ENCODE results near the gene NNMT. TPM values are rescaled to one million over a fixed set of nuclear protein-coding genes. Genes with fewer than 3 reads are reported as not detected.

Gene NNMT
- total RNA-seq, 1 donor from 2014 or later, result 394 TPM

- peaks cover 4% of the 10 kb centered on the region for H4K20me1 ChIP-seq (ENCODE audit: insufficient read depth, low read length)
- H3K9me3 Mint-ChIP-seq (ENCODE audit: unreplicated experiment), result no peaks in the 10 kb centered on the region
- no peak overlapping the region for H3K27ac Mint-ChIP-seq (ENCODE audit: unreplicated experiment)
- no peaks in the 10 kb centered on the region for H3K36me3 Mint-ChIP-seq (ENCODE audit: low read depth, unreplicated experiment)
- H3K4me1 ChIP-seq (ENCODE audit: insufficient read depth, low read length), result no peaks in the 10 kb centered on the region
- no peak overlapping the region for H3K9ac ChIP-seq (ENCODE audit: low read length)
- no peaks in the 10 kb centered on the region for H3K9me3 ChIP-seq (ENCODE audit: insufficient read depth, low read depth, low read length)
- H3K4me3 ChIP-seq (ENCODE audit: insufficient read depth, low read depth, low read length), result no peak overlapping the region
- H2AFZ ChIP-seq (ENCODE audit: low read depth, low read length), result no peak overlapping the region
- TF ChIP-seq EZH2 (IDR thresholded peaks at IDR 0.05; ENCODE audit: insufficient read depth, low read length) (no peak), CTCF (IDR thresholded peaks at IDR 0.05; ENCODE audit: insufficient read depth, low read depth, low read length) (no peak)
- no peaks in the 10 kb centered on the region for H3K79me2 ChIP-seq (ENCODE audit: insufficient read depth, low read length)
- no peak overlapping the region for H3K4me2 ChIP-seq (ENCODE audit: low read length)
- no peak overlapping the region for H3K4me3 Mint-ChIP-seq (ENCODE audit: unreplicated experiment)
- no peak for DNase-seq (ENCODE audit: low read depth)
- no peaks in the 10 kb centered on the region for H3K4me1 Mint-ChIP-seq (ENCODE audit: low read depth, unreplicated experiment)
- H3K36me3 ChIP-seq (ENCODE audit: insufficient read depth, low read length), result no peaks in the 10 kb centered on the region
- H3K27me3 Mint-ChIP-seq (ENCODE audit: low read depth, unreplicated experiment), result peaks cover 20% of the 10 kb centered on the region
- H3K27me3 ChIP-seq (ENCODE audit: insufficient read depth, low read length), result peaks cover 44% of the 10 kb centered on the region
- no peak for FAIRE-seq
- H3K27ac ChIP-seq (ENCODE audit: low read depth, low read length), result no peak overlapping the region
These were observed 32.6 kb upstream of the NNMT start for GRCh38 chr11:114263513-114264170.

GRCh38 chr11:114264381-114264780 lies 31.8 kb upstream of the NNMT start:
- Histone ChIP-seq H3K4me2 (ENCODE audit: low read length) (no peak overlapping the region), H3K27me3 (ENCODE audit: insufficient read depth, low read length) (peaks cover 40% of the 10 kb centered on the region), H3K4me3 (ENCODE audit: insufficient read depth, low read depth, low read length) (no peak overlapping the region), H3K9me3 (ENCODE audit: insufficient read depth, low read depth, low read length) (no peaks in the 10 kb centered on the region), H3K36me3 (ENCODE audit: insufficient read depth, low read length) (no peaks in the 10 kb centered on the region), H3K9ac (ENCODE audit: low read length) (no peak overlapping the region), H2AFZ (ENCODE audit: low read depth, low read length) (no peak overlapping the region), H3K79me2 (ENCODE audit: insufficient read depth, low read length) (no peaks in the 10 kb centered on the region), H3K4me1 (ENCODE audit: insufficient read depth, low read length) (no peaks in the 10 kb centered on the region), H3K27ac (ENCODE audit: low read depth, low read length) (no peak overlapping the region), H4K20me1 (ENCODE audit: insufficient read depth, low read length) (peaks cover 4% of the 10 kb centered on the region)
- H3K27ac Mint-ChIP-seq (ENCODE audit: unreplicated experiment), result no peak overlapping the region
- H3K4me1 Mint-ChIP-seq (ENCODE audit: low read depth, unreplicated experiment), result no peaks in the 10 kb centered on the region
- no peak overlapping the region for H3K4me3 Mint-ChIP-seq (ENCODE audit: unreplicated experiment)
- no peaks in the 10 kb centered on the region for H3K9me3 Mint-ChIP-seq (ENCODE audit: unreplicated experiment)
- no peak for FAIRE-seq
- TF ChIP-seq EZH2 (IDR thresholded peaks at IDR 0.05; ENCODE audit: insufficient read depth, low read length) (no peak), CTCF (IDR thresholded peaks at IDR 0.05; ENCODE audit: insufficient read depth, low read depth, low read length) (no peak)
- H3K27me3 Mint-ChIP-seq (ENCODE audit: low read depth, unreplicated experiment), result peaks cover 14% of the 10 kb centered on the region
- no peak for DNase-seq (ENCODE audit: low read depth)
- H3K36me3 Mint-ChIP-seq (ENCODE audit: low read depth, unreplicated experiment), result no peaks in the 10 kb centered on the region

- H3K36me3 ChIP-seq (ENCODE audit: insufficient read depth, low read length), result no peaks in the 10 kb centered on the region
- H3K27ac ChIP-seq (ENCODE audit: low read depth, low read length), result no peak overlapping the region
- H3K9ac ChIP-seq (ENCODE audit: low read length), result no peak overlapping the region
- Mint-ChIP-seq H3K36me3 (ENCODE audit: low read depth, unreplicated experiment) (no peaks in the 10 kb centered on the region), H3K27ac (ENCODE audit: unreplicated experiment) (no peak overlapping the region), H3K9me3 (ENCODE audit: unreplicated experiment) (no peaks in the 10 kb centered on the region), H3K4me3 (ENCODE audit: unreplicated experiment) (no peak overlapping the region), H3K4me1 (ENCODE audit: low read depth, unreplicated experiment) (no peaks in the 10 kb centered on the region), H3K27me3 (ENCODE audit: low read depth, unreplicated experiment) (peaks cover 7% of the 10 kb centered on the region)
- H3K4me3 ChIP-seq (ENCODE audit: insufficient read depth, low read depth, low read length), result no peak overlapping the region
- H3K4me2 ChIP-seq (ENCODE audit: low read length), result no peak overlapping the region
- peaks cover 35% of the 10 kb centered on the region for H3K27me3 ChIP-seq (ENCODE audit: insufficient read depth, low read length)
- TF ChIP-seq EZH2 (IDR thresholded peaks at IDR 0.05; ENCODE audit: insufficient read depth, low read length) (no peak), CTCF (IDR thresholded peaks at IDR 0.05; ENCODE audit: insufficient read depth, low read depth, low read length) (no peak)
- H4K20me1 ChIP-seq (ENCODE audit: insufficient read depth, low read length), result peaks cover 4% of the 10 kb centered on the region
- DNase-seq (ENCODE audit: low read depth) (no peak), FAIRE-seq (no peak)
- H3K79me2 ChIP-seq (ENCODE audit: insufficient read depth, low read length), result no peaks in the 10 kb centered on the region
- H3K9me3 ChIP-seq (ENCODE audit: insufficient read depth, low read depth, low read length), result no peaks in the 10 kb centered on the region
- no peaks in the 10 kb centered on the region for H3K4me1 ChIP-seq (ENCODE audit: insufficient read depth, low read length)
- no peak overlapping the region for H2AFZ ChIP-seq (ENCODE audit: low read depth, low read length)
These were observed 30.9 kb upstream of the NNMT start for GRCh38 chr11:114265122-114265878.
